Loucy (cell line): ENCODE data around the gene VPS8.

Source experiments
- H2AFZ ChIP-seq: fragments of 200-600 bp; sonication (generic); 2 replicates; pipeline ENCODE4 v1.6.0; 2016; ENCODE audit warnings: antibody characterized with exemption, mild to moderate bottlenecking, low read length, moderate library complexity
- H3F3A ChIP-seq: fragments of 200-600 bp; 2 replicates; pipeline ENCODE4 v1.6.0; 2016; ENCODE audit warnings: antibody characterized with exemption, low read depth, mild to moderate bottlenecking
- H3K27me3 ChIP-seq: fragments of 200-600 bp; sonication (generic); 2 replicates; pipeline ENCODE4 v1.6.1; 2014; ENCODE audit warnings: low read length, mild to moderate bottlenecking; ENCODE audit not compliant: insufficient read depth, poor library complexity, severe bottlenecking
- H3K36me3 ChIP-seq: fragments of 200-600 bp; sonication (generic); 2 replicates; pipeline ENCODE4 v1.6.1; 2016; ENCODE audit warnings: low read length; ENCODE audit not compliant: insufficient read depth
- H3K4me1 ChIP-seq: fragments of 200-600 bp; sonication (generic); 2 replicates; pipeline ENCODE4 v1.5.1; 2014; ENCODE audit warnings: low read length, mild to moderate bottlenecking; ENCODE audit not compliant: insufficient read depth, poor library complexity, severe bottlenecking
- H3K4me2 ChIP-seq: fragments of 200-600 bp; sonication (generic); 2 replicates; pipeline ENCODE4 v1.6.0; 2014; ENCODE audit warnings: antibody characterized with exemption, low read length, low read depth, mild to moderate bottlenecking; ENCODE audit not compliant: poor library complexity, severe bottlenecking
- H3K4me3 ChIP-seq: fragments of 200-600 bp; sonication (generic); 2 replicates; pipeline ENCODE4 v1.5.1; 2014; ENCODE audit warnings: low read length, mild to moderate bottlenecking, mixed read lengths; ENCODE audit not compliant: poor library complexity, severe bottlenecking
- H3K79me2 ChIP-seq: fragments of 200-600 bp; sonication (generic); 2 replicates; pipeline ENCODE4 v1.6.1; 2014; ENCODE audit warnings: low read length; ENCODE audit not compliant: insufficient read depth
- H3K9ac ChIP-seq: fragments of 200-600 bp; sonication (generic); 2 replicates; pipeline ENCODE4 v1.6.0; 2014; ENCODE audit warnings: mild to moderate bottlenecking, low read depth, low read length, moderate library complexity; ENCODE audit not compliant: poor library complexity, severe bottlenecking
- H3K9me2 ChIP-seq: fragments of 200-600 bp; sonication (generic); replicated peaks from 2 replicates; pipeline ENCODE4 v1.6.1; 2016; ENCODE audit warnings: low read depth, low read length, mixed read lengths
- H3K9me3 ChIP-seq: fragments of 200-600 bp; sonication (generic); 2 replicates; pipeline ENCODE4 v1.6.1; 2014; ENCODE audit warnings: mild to moderate bottlenecking, antibody characterized with exemption, low read length, low read depth; ENCODE audit not compliant: insufficient read depth
- H4K20me1 ChIP-seq: fragments of 200-600 bp; sonication (generic); 2 replicates; pipeline ENCODE4 v1.6.0; 2014; ENCODE audit warnings: antibody characterized with exemption, low read length, mild to moderate bottlenecking; ENCODE audit not compliant: insufficient read depth, poor library complexity, severe bottlenecking
- EZH2phosphoT487 ChIP-seq: fragments of 200-600 bp; IDR thresholded peaks from 2 replicates; pipeline ENCODE4 v1.6.1; 2018; ENCODE audit warnings: antibody characterized with exemption, mild to moderate bottlenecking, moderate library complexity, borderline replicate concordance
- TF ChIP-seq, protein P1 (sequence below): fragments of 200-600 bp; sonication (generic); conservative IDR thresholded peaks from 2 replicates; pipeline ENCODE4 v1.5.1; 2014; ENCODE audit warnings: mild to moderate bottlenecking, antibody characterized with exemption, low read length

The VPS8 gene, protein sequence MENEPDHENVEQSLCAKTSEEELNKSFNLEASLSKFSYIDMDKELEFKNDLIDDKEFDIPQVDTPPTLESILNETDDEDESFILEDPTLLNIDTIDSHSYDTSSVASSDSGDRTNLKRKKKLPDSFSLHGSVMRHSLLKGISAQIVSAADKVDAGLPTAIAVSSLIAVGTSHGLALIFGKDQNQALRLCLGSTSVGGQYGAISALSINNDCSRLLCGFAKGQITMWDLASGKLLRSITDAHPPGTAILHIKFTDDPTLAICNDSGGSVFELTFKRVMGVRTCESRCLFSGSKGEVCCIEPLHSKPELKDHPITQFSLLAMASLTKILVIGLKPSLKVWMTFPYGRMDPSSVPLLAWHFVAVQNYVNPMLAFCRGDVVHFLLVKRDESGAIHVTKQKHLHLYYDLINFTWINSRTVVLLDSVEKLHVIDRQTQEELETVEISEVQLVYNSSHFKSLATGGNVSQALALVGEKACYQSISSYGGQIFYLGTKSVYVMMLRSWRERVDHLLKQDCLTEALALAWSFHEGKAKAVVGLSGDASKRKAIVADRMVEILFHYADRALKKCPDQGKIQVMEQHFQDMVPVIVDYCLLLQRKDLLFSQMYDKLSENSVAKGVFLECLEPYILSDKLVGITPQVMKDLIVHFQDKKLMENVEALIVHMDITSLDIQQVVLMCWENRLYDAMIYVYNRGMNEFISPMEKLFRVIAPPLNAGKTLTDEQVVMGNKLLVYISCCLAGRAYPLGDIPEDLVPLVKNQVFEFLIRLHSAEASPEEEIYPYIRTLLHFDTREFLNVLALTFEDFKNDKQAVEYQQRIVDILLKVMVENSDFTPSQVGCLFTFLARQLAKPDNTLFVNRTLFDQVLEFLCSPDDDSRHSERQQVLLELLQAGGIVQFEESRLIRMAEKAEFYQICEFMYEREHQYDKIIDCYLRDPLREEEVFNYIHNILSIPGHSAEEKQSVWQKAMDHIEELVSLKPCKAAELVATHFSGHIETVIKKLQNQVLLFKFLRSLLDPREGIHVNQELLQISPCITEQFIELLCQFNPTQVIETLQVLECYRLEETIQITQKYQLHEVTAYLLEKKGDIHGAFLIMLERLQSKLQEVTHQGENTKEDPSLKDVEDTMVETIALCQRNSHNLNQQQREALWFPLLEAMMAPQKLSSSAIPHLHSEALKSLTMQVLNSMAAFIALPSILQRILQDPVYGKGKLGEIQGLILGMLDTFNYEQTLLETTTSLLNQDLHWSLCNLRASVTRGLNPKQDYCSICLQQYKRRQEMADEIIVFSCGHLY (N-terminal part only)

GRCh38 chr3:184811999-184812661, at the start of gene VPS8:
TSS of gene VPS8 (plus strand) at chr3:184812166. CDS start at chr3:184824633, 12,467 bp downstream.
- Histone ChIP-seq H3K79me2 (peaks cover 31% of the 10 kb centered on the region), H3F3A (no peaks in the 10 kb centered on the region; the same call in 1 of the 2 replicates), H3K9me3 (no peaks in the 10 kb centered on the region), H3K36me3 (no peaks in the 10 kb centered on the region), H3K9me2 (no peaks in the 10 kb centered on the region), H3K4me3 (peak within 1 kb of the TSS; percentile 99), H3K4me2 (peak within 1 kb of the TSS; percentile 95), H3K4me1 (peaks cover 54% of the 10 kb centered on the region), H4K20me1 (no peaks in the 10 kb centered on the region), H3K27me3 (no peaks in the 10 kb centered on the region), H3K9ac (peak within 1 kb of the TSS; percentile 89), H2AFZ (peak within 1 kb of the TSS; percentile 91)
- TF ChIP-seq EZH2phosphoT487: no peak
- TF ChIP-seq, protein P1, sequence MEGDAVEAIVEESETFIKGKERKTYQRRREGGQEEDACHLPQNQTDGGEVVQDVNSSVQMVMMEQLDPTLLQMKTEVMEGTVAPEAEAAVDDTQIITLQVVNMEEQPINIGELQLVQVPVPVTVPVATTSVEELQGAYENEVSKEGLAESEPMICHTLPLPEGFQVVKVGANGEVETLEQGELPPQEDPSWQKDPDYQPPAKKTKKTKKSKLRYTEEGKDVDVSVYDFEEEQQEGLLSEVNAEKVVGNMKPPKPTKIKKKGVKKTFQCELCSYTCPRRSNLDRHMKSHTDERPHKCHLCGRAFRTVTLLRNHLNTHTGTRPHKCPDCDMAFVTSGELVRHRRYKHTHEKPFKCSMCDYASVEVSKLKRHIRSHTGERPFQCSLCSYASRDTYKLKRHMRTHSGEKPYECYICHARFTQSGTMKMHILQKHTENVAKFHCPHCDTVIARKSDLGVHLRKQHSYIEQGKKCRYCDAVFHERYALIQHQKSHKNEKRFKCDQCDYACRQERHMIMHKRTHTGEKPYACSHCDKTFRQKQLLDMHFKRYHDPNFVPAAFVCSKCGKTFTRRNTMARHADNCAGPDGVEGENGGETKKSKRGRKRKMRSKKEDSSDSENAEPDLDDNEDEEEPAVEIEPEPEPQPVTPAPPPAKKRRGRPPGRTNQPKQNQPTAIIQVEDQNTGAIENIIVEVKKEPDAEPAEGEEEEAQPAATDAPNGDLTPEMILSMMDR: peak; percentile 30

DNA sequence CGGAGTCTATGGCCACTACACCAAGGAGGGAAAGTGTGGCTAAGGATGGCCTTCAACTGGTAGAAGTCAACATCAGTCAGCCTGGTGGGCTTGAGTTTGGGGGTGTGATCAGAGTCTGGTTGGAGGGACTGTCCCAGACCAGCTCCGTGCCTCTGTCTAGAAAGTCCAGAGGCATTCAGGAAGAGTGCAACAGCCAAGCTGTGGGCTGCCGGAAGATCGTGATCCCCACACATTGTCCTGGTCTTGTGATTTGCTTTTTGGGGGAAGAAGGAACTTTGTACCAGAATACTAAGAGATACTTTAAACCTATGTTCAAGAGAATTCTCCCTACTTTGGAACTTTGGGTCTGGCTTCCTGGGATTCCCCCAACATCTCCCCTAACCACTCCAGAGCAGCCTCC, 47.8 kb upstream of the VPS8 start:
- H3K4me2 ChIP-seq: no peak overlapping the region
- no peaks in the 10 kb centered on the region for H3F3A ChIP-seq
- H2AFZ ChIP-seq: no peak overlapping the region
- no peaks in the 10 kb centered on the region for H3K4me1 ChIP-seq
- no peaks in the 10 kb centered on the region for H3K9me3 ChIP-seq
- no peaks in the 10 kb centered on the region for H3K27me3 ChIP-seq
- H4K20me1 ChIP-seq: no peaks in the 10 kb centered on the region
- no peak overlapping the region for H3K9ac ChIP-seq
- no peaks in the 10 kb centered on the region for H3K9me2 ChIP-seq
- no peak overlapping the region for H3K4me3 ChIP-seq
- TF ChIP-seq EZH2phosphoT487: no peak
- TF ChIP-seq, protein P1: no peak
- no peaks in the 10 kb centered on the region for H3K79me2 ChIP-seq
- no peaks in the 10 kb centered on the region for H3K36me3 ChIP-seq
